Uterus (tissue), 2 donors: Measurements from ENCODE around the gene TMC6.

Experiments
- CTCF ChIP-seq, 4 experiments: fragments of 200-600 bp in 2 of 4; fragments of 450-650 bp in 2 of 4; sonication (generic) in 2 of 4; IDR thresholded peaks; one replicate each; pipeline ENCODE4 v1.5.1; 2016 to 2019; ENCODE audit warnings: antibody characterized with exemption in 4 of 4, mild to moderate bottlenecking in 2 of 4, moderate library complexity in 1 of 4
- POLR2A ChIP-seq, 2 donors: fragments of 450-650 bp; IDR thresholded peaks; one replicate each; pipeline ENCODE4 v1.6.1; 2016; ENCODE audit warnings: antibody characterized with exemption in 2 of 2, mild to moderate bottlenecking in 1 of 2, moderate library complexity in 1 of 2

- no peak for TF ChIP-seq CTCF (IDR thresholded peaks at IDR 0.05)
- TF ChIP-seq POLR2A (IDR thresholded peaks at IDR 0.05), result no peak
Observed at GRCh38 chr17:78111727-78112517, 16.6 kb downstream of the TMC6 start.
